ENCODE results near the gene GAS2L1. TPM values are rescaled to one million over a fixed set of nuclear protein-coding genes. Genes with fewer than 3 reads are reported as not detected.

The GAS2L1 gene
- polyA plus RNA-seq, 3 donors = 14.9 to 20.0 (median 15.7) TPM

- no peak for DNase-seq
- Mint-ChIP-seq H3K4me1 (no peaks in the 10 kb centered on the region), H3K9me3 (no peaks in the 10 kb centered on the region), H3K27me3 (ENCODE audit: low read depth in 3 of 3) (peaks cover 0 to 2% (median 1%) of the 10 kb centered on the region in 3 donors), H3K27ac (peak overlapping the region in 2 of 7 donors; percentile 21 to 53), H3K36me3 (peaks cover 84 to 97% of the 10 kb centered on the region in 2 donors), H3K4me3 (no peak overlapping the region)
- Histone ChIP-seq H3K4me1 (ENCODE audit: control insufficient read depth in 1 of 2, insufficient read depth in 2 of 2, low read length in 2 of 2) (no peaks in the 10 kb centered on the region), H2AFZ (ENCODE audit: insufficient read depth, low read depth, low read length, poor library complexity, severe bottlenecking) (no peak overlapping the region), H3K9ac (ENCODE audit: insufficient read depth, low read length, poor library complexity, severe bottlenecking) (no peak overlapping the region), H3K27ac (ENCODE audit: low read depth in 1 of 2, low read length in 2 of 2) (no peak overlapping the region), H3K27me3 (ENCODE audit: control insufficient read depth in 2 of 2, insufficient read depth in 2 of 2, low read length in 2 of 2) (no peaks in the 10 kb centered on the region), H3K9me3 (replicated peaks in 1 of 2; ENCODE audit: control insufficient read depth in 1 of 2, insufficient read depth in 1 of 2, low read length in 2 of 2) (no peaks in the 10 kb centered on the region), H4K20me1 (ENCODE audit: insufficient read depth, low read length) (peaks cover 50% of the 10 kb centered on the region), H3K4me2 (replicated peaks; ENCODE audit: extremely low read depth, low read length, poor library complexity, severe bottlenecking) (no peak overlapping the region), H3K36me3 (replicated peaks in 1 of 2; ENCODE audit: control insufficient read depth in 1 of 2, insufficient read depth in 2 of 2, low read length in 2 of 2) (peaks cover 99 to 100% of the 10 kb centered on the region in 2 donors), H3K79me2 (ENCODE audit: insufficient read depth, low read length) (no peaks in the 10 kb centered on the region), H3K4me3 (replicated peaks in 1 of 3; ENCODE audit: low read depth in 2 of 3, low read length in 3 of 3) (no peak overlapping the region)
- 98% methylated on average over 10 of the region's 11 CpGs for WGBS (ENCODE audit: insufficient coverage)
- intact Hi-C loops (cut with micrococcal nuclease) = no loop called here
- TF ChIP-seq CTCF (IDR thresholded peaks at IDR 0.05) = no peak
These were observed 29.2 kb downstream of the GAS2L1 start for GRCh38 chr22:29335656-29336055.

GRCh38 chr22:29336751-29337490 is 30.5 kb downstream of the GAS2L1 start:
- peaks cover 45% of the 10 kb centered on the region for H4K20me1 ChIP-seq (ENCODE audit: insufficient read depth, low read length)
- H3K79me2 ChIP-seq (ENCODE audit: insufficient read depth, low read length) = no peaks in the 10 kb centered on the region
- peaks cover 99 to 100% of the 10 kb centered on the region in 2 donors for H3K36me3 ChIP-seq (replicated peaks in 1 of 2; ENCODE audit: control insufficient read depth in 1 of 2, insufficient read depth in 2 of 2, low read length in 2 of 2)
- Mint-ChIP-seq H3K9me3 (no peaks in the 10 kb centered on the region), H3K4me1 (no peaks in the 10 kb centered on the region), H3K27me3 (ENCODE audit: low read depth in 3 of 3) (peaks cover 0 to 1% (median 0%) of the 10 kb centered on the region in 3 donors), H3K27ac (peak overlapping the region in 5 of 7 donors; percentile 9 to 63 (median 57)), H3K4me3 (no peak overlapping the region), H3K36me3 (peaks cover 86 to 97% of the 10 kb centered on the region in 2 donors)
- H3K9me3 ChIP-seq (replicated peaks in 1 of 2; ENCODE audit: control insufficient read depth in 1 of 2, insufficient read depth in 1 of 2, low read length in 2 of 2) = no peaks in the 10 kb centered on the region
- no peak overlapping the region for H3K4me3 ChIP-seq (replicated peaks in 1 of 3; ENCODE audit: low read depth in 2 of 3, low read length in 3 of 3)
- peak overlapping the region in 1 of 2 donors; percentile 41 for H3K27ac ChIP-seq (ENCODE audit: low read depth in 1 of 2, low read length in 2 of 2)
- no peak for TF ChIP-seq CTCF (IDR thresholded peaks at IDR 0.05)
- WGBS (ENCODE audit: insufficient coverage) = 79% methylated on average over 13 of the region's 14 CpGs
- no peak for DNase-seq
- intact Hi-C loops (cut with micrococcal nuclease) = no loop called here
- H3K4me1 ChIP-seq (ENCODE audit: control insufficient read depth in 1 of 2, insufficient read depth in 2 of 2, low read length in 2 of 2) = no peaks in the 10 kb centered on the region
- H3K27me3 ChIP-seq (ENCODE audit: control insufficient read depth in 2 of 2, insufficient read depth in 2 of 2, low read length in 2 of 2) = no peaks in the 10 kb centered on the region
- H3K9ac ChIP-seq (ENCODE audit: insufficient read depth, low read length, poor library complexity, severe bottlenecking) = no peak overlapping the region
- no peak overlapping the region for H3K4me2 ChIP-seq (replicated peaks; ENCODE audit: extremely low read depth, low read length, poor library complexity, severe bottlenecking)
- H2AFZ ChIP-seq (ENCODE audit: insufficient read depth, low read depth, low read length, poor library complexity, severe bottlenecking) = no peak overlapping the region

Data from CD14-positive monocyte (primary cell).